Endothelial cell of umbilical vein (primary cell): ENCODE results near the gene SH3BGRL3.

Experiments
- EZH2 ChIP-seq: IDR thresholded peaks from 2 replicates; pipeline ENCODE4 v1.6.1; 2012; ENCODE audit warnings: borderline replicate concordance, low read depth, mild to moderate bottlenecking, moderate library complexity, low read length, inconsistent platforms; ENCODE audit not compliant: severe bottlenecking
- FOS ChIP-seq: IDR thresholded peaks from 2 replicates; pipeline ENCODE4 v1.6.1; 2011; ENCODE audit warnings: mild to moderate bottlenecking, low read length, moderate library complexity, borderline replicate concordance; ENCODE audit not compliant: insufficient read depth
- GATA2 ChIP-seq: IDR thresholded peaks from 2 replicates; pipeline ENCODE4 v1.7.0; 2011; ENCODE audit warnings: low read depth, mild to moderate bottlenecking, moderate library complexity, mixed read lengths, low read length; ENCODE audit not compliant: insufficient read length, insufficient read depth
- JUN ChIP-seq: IDR thresholded peaks from 2 replicates; pipeline ENCODE4 v1.6.1; 2011; ENCODE audit warnings: borderline replicate concordance, low read depth; ENCODE audit not compliant: insufficient read length, insufficient read depth
- MYC ChIP-seq: IDR thresholded peaks from one replicate; pipeline ENCODE4 v1.6.1; 2011; ENCODE audit warnings: mild to moderate bottlenecking, low read depth, low read length
- POLR2A ChIP-seq: IDR thresholded peaks from 2 replicates; pipeline ENCODE4 v1.6.1; 2012; ENCODE audit warnings: low read depth, mild to moderate bottlenecking, control low read depth, low read length
- POLR2AphosphoS5 ChIP-seq: IDR thresholded peaks from 2 replicates; pipeline ENCODE4 v1.6.1; 2012; ENCODE audit warnings: low read depth, mild to moderate bottlenecking, control low read depth, low read length, moderate library complexity; ENCODE audit not compliant: insufficient read depth
- TF ChIP-seq, protein P1 (sequence below), 2 donors: IDR thresholded peaks; 1 replicate in 1 of 2; 2 replicates in 1 of 2; pipeline ENCODE4 v1.5.1; 2011; ENCODE audit warnings: low read length in 2 of 2, mild to moderate bottlenecking in 2 of 2, moderate library complexity in 2 of 2, control low read depth in 1 of 2, inconsistent platforms in 1 of 2, low read depth in 1 of 2; ENCODE audit not compliant: insufficient read depth in 1 of 2; ENCODE audit errors: extremely low read depth in 1 of 2
- TF ChIP-seq, protein P2 (sequence below): IDR thresholded peaks from 2 replicates; pipeline ENCODE4 v1.6.1; 2011; ENCODE audit not compliant: insufficient read depth, insufficient read length

DNA sequence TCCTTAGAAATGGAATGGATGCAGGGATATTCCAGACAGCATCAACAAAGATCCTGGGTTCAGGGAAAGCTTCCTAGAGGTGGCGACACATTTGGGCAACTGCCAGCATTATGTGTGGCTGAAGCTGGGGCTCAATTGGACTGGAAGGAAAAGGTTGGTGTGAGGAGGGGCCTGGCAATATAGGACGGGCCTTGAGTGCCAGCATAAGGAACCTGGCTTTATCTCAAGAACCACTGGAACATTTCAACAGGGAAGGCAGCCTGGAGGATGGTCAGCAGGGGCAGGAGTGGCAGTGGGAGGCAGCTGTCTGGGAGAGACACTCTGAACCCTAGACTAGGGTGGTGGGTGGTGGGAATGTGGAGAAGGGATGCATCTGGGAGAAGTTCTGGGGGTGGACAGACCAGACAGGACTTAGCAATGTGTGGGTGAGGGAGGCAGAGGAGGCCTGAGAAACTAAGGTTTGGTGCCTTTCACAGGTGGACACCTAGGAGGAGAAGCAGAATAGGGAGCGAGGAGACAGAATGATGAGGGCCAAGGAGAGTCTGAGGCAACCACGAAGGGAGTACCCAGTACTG is 3.5 kb downstream of the SH3BGRL3 start:
- no peak for TF ChIP-seq JUN
- TF ChIP-seq, protein P1, sequence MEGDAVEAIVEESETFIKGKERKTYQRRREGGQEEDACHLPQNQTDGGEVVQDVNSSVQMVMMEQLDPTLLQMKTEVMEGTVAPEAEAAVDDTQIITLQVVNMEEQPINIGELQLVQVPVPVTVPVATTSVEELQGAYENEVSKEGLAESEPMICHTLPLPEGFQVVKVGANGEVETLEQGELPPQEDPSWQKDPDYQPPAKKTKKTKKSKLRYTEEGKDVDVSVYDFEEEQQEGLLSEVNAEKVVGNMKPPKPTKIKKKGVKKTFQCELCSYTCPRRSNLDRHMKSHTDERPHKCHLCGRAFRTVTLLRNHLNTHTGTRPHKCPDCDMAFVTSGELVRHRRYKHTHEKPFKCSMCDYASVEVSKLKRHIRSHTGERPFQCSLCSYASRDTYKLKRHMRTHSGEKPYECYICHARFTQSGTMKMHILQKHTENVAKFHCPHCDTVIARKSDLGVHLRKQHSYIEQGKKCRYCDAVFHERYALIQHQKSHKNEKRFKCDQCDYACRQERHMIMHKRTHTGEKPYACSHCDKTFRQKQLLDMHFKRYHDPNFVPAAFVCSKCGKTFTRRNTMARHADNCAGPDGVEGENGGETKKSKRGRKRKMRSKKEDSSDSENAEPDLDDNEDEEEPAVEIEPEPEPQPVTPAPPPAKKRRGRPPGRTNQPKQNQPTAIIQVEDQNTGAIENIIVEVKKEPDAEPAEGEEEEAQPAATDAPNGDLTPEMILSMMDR (IDR thresholded peaks at IDR 0.05; ENCODE audit: extremely low read depth in 1 of 2, insufficient read depth in 1 of 2, low read depth in 1 of 2, low read length in 2 of 2) = no peak
- TF ChIP-seq POLR2AphosphoS5 = no peak
- TF ChIP-seq POLR2A = no peak
- TF ChIP-seq, protein P2, sequence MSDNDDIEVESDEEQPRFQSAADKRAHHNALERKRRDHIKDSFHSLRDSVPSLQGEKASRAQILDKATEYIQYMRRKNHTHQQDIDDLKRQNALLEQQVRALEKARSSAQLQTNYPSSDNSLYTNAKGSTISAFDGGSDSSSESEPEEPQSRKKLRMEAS = no peak
- no peak for TF ChIP-seq EZH2
- no peak for TF ChIP-seq MYC
- TF ChIP-seq FOS = no peak
- TF ChIP-seq GATA2 = no peak
